Mesendoderm (in vitro differentiated cells): Measurements from ENCODE around the gene EFEMP1.

Source experiments
- DNase-seq: peaks from one replicate; pipeline ENCODE4 v3.0.0; 2013
- H2AK5ac ChIP-seq: 2 replicates; pipeline ENCODE4 v1.6.1; 2013; ENCODE audit warnings: low read length, inconsistent platforms
- H2BK120ac ChIP-seq: 2 replicates; pipeline ENCODE4 v1.6.1; 2013; ENCODE audit warnings: low read depth, mild to moderate bottlenecking, low read length, moderate library complexity, mixed read lengths
- H2BK15ac ChIP-seq: replicated peaks from 2 replicates; pipeline ENCODE4 v1.6.1; 2013; ENCODE audit warnings: low read depth, mild to moderate bottlenecking, moderate library complexity
- H2BK5ac ChIP-seq: 2 replicates; pipeline ENCODE4 v1.6.1; 2013; ENCODE audit warnings: low read length, inconsistent platforms
- H3K18ac ChIP-seq: 2 replicates; pipeline ENCODE4 v1.6.1; 2013; ENCODE audit warnings: mild to moderate bottlenecking, low read length, mixed read lengths
- H3K23ac ChIP-seq: one replicate; pipeline ENCODE4 v1.6.1; 2013; ENCODE audit warnings: low read length
- H3K27ac ChIP-seq: 2 replicates; pipeline ENCODE4 v1.5.1; 2013; ENCODE audit warnings: low read depth, mild to moderate bottlenecking, inconsistent platforms, low read length, moderate library complexity
- H3K27me3 ChIP-seq: 2 replicates; pipeline ENCODE4 v1.6.1; 2013; ENCODE audit warnings: low read length, control low read depth, mild to moderate bottlenecking, inconsistent platforms; ENCODE audit not compliant: insufficient read depth, poor library complexity
- H3K36me3 ChIP-seq: 2 replicates; pipeline ENCODE4 v1.6.1; 2013; ENCODE audit warnings: low read length, inconsistent platforms; ENCODE audit not compliant: control insufficient read depth, insufficient read depth
- H3K4ac ChIP-seq: one replicate; pipeline ENCODE4 v1.6.1; 2013; ENCODE audit warnings: low read depth, mild to moderate bottlenecking, low read length, moderate library complexity
- H3K4me1 ChIP-seq: 2 replicates; pipeline ENCODE4 v1.6.1; 2013; ENCODE audit warnings: low read depth, low read length, inconsistent platforms; ENCODE audit not compliant: control insufficient read depth
- H3K4me2 ChIP-seq: 2 replicates; pipeline ENCODE4 v1.6.1; 2013; ENCODE audit warnings: low read length
- H3K4me3 ChIP-seq: 2 replicates; pipeline ENCODE4 v1.5.1; 2013; ENCODE audit warnings: mild to moderate bottlenecking, low read length
- H3K56ac ChIP-seq: one replicate; pipeline ENCODE4 v1.6.1; 2013; ENCODE audit warnings: low read length
- H3K79me1 ChIP-seq: 2 replicates; pipeline ENCODE4 v1.6.1; 2013; ENCODE audit warnings: low read length, inconsistent platforms
- H3K79me2 ChIP-seq: 2 replicates; pipeline ENCODE4 v1.6.1; 2013; ENCODE audit warnings: mild to moderate bottlenecking, low read length; ENCODE audit not compliant: control insufficient read depth, insufficient read depth
- H3K9ac ChIP-seq: 2 replicates; pipeline ENCODE4 v1.6.1; 2013; ENCODE audit warnings: low read length, inconsistent platforms
- H4K5ac ChIP-seq: one replicate; pipeline ENCODE4 v1.6.1; 2013; ENCODE audit warnings: low read length
- H4K8ac ChIP-seq: one replicate; pipeline ENCODE4 v1.6.1; 2013; ENCODE audit warnings: low read depth, mild to moderate bottlenecking, control low read depth, low read length, moderate library complexity
- WGBS: extraction: QIAGEN DNeasy Blood & Tissue Kit; methylation state at CpG from one replicate; pipeline ENCODE4 v1.1.7; 2013; ENCODE audit warnings: low lambda C conversion rate, missing lambda C conversion rate; ENCODE audit not compliant: insufficient coverage; ENCODE audit errors: extremely low coverage; 5-methylcytosine and 5-hydroxymethylcytosine counted together

EFEMP1 gene

DNA sequence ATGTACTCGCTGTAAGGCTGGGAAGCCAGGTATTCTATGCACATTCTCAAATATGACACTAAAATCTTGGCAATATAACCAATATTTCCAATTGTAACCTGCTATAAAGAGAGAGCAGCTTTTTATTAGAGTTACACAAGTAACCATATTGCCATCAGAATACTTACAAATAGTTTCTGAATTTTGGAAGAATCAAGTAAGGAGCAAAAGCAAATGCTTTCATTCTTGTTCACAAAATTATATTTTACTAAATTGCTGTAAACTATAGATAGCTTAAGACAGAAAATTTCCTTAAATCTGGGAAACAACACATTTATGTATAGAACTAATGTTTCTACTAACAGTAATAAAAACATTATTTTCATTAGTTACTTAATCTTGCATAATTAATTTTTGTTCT, 77.2 kb downstream of the EFEMP1 start:
- no peak overlapping the region for H4K5ac ChIP-seq
- H3K23ac ChIP-seq: no peak overlapping the region
- no peak overlapping the region for H3K9ac ChIP-seq
- H3K18ac ChIP-seq: no peak overlapping the region
- no peak overlapping the region for H2BK5ac ChIP-seq
- H3K27me3 ChIP-seq: no peaks in the 10 kb centered on the region
- no peaks in the 10 kb centered on the region for H3K36me3 ChIP-seq
- H3K4me3 ChIP-seq: no peak overlapping the region
- H3K4me2 ChIP-seq: no peak overlapping the region
- no CpG with 5 or more reads among the region's 1 CpG for WGBS
- no peak overlapping the region for H2BK15ac ChIP-seq
- no peaks in the 10 kb centered on the region for H3K79me2 ChIP-seq
- DNase-seq: no peak
- H2BK120ac ChIP-seq: no peak overlapping the region
- H2AK5ac ChIP-seq: no peak overlapping the region
- no peak overlapping the region for H4K8ac ChIP-seq
- H3K79me1 ChIP-seq: no peaks in the 10 kb centered on the region
- no peak overlapping the region for H3K27ac ChIP-seq
- H3K56ac ChIP-seq: no peak overlapping the region
- no peaks in the 10 kb centered on the region for H3K4me1 ChIP-seq
- H3K4ac ChIP-seq: no peak overlapping the region

DNA sequence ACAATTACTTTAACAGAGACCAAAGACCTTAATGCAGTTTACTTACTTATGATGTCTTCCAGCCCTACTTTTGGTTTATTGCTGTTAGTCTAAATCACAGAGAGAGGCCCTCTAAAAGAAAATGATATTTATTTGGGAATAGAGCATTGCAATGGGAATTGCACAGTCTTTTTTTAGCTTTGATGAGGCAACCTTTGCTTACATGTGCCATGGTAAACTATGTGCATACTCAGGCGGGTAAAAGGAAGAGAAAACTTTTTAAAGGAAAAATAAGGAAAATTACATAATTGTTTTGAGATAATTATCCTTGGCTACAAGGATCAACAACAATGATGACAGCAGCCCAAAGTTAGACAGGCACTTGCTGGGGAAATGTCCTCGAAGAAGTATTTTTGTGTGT, 78.6 kb downstream of the EFEMP1 start:
- Histone ChIP-seq H3K4ac (no peak overlapping the region), H3K9ac (no peak overlapping the region), H3K4me2 (no peak overlapping the region), H3K27ac (no peak overlapping the region), H2BK15ac (no peak overlapping the region), H3K4me3 (no peak overlapping the region), H3K36me3 (no peaks in the 10 kb centered on the region), H4K5ac (no peak overlapping the region), H3K23ac (no peak overlapping the region), H3K56ac (no peak overlapping the region), H3K27me3 (no peaks in the 10 kb centered on the region), H3K4me1 (no peaks in the 10 kb centered on the region), H3K79me1 (no peaks in the 10 kb centered on the region), H3K79me2 (no peaks in the 10 kb centered on the region), H2BK120ac (no peak overlapping the region), H4K8ac (no peak overlapping the region), H2AK5ac (no peak overlapping the region), H2BK5ac (no peak overlapping the region), H3K18ac (no peak overlapping the region)
- DNase-seq: no peak
- WGBS: no CpG with 5 or more reads among the region's 2 CpGs

DNA sequence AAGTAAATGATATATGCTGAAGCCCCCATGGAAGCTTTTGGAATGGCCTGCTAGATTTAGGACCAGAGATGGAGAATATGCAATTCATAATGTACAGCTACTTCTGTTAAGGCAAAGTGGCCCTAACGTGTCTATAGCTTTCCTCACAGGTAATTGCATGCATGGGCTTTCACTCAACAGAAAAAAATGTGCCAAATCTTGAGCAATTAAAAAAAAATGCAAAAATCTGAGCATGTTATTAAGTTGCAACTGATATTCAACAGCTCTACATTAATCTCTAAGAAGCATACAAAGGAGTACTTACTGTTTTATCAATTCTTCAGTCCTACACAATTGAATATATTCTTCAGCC, 79.6 kb downstream of the EFEMP1 start:
- Histone ChIP-seq H3K79me2 (no peaks in the 10 kb centered on the region), H2BK15ac (no peak overlapping the region), H4K5ac (no peak overlapping the region), H3K79me1 (no peaks in the 10 kb centered on the region), H3K18ac (no peak overlapping the region), H3K23ac (no peak overlapping the region), H3K56ac (no peak overlapping the region), H3K27me3 (no peaks in the 10 kb centered on the region), H2AK5ac (no peak overlapping the region), H3K4me1 (no peaks in the 10 kb centered on the region), H3K27ac (no peak overlapping the region), H3K4me2 (no peak overlapping the region), H3K4me3 (no peak overlapping the region), H4K8ac (no peak overlapping the region), H3K9ac (no peak overlapping the region), H3K4ac (no peak overlapping the region), H2BK5ac (no peak overlapping the region), H3K36me3 (no peaks in the 10 kb centered on the region), H2BK120ac (no peak overlapping the region)
- WGBS: no CpG with 5 or more reads among the region's 1 CpG
- DNase-seq: no peak

DNA sequence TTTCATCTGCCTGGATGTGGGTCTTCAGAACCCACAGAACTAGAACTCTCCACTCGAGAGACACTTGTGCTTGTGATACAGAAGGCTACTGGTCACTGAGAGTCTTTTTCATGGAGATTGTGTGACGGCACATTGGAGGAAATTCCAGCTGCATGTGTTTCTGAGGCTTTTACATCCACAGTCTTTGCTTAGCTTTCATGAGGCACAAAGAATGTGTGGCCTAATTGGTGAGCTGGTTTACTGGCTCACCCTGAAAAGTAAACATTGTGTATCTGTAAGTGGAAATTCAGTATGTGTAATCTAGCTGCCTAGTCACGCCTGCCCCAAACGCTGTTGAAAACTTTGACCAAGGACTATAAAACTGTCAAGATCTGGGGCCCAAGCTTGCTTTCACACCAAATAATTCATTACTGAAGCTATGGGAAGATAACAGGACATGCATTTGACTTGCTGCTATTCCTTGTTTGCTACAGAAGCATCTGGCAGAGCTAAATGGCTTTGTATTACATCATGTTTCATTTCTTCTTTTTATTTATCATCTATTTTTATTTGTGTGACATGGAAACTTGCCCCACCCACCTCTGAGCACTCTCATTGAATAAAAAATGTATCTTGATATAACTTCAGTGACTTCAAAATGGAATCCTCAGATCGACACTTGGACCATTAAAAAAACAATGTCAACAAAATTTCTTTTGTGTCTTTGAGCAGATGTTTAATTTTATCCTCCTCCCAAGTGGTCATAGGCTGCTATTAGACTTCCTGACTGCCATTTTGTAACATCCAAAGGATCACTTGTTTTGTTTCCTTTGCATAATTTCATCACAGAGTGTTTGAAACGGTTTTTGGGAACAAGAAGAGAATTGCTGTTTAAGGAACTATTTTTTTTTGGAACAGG, 80.2 kb downstream of the EFEMP1 start:
- Histone ChIP-seq H3K4me3 (no peak overlapping the region), H3K36me3 (no peaks in the 10 kb centered on the region), H2AK5ac (no peak overlapping the region), H2BK120ac (no peak overlapping the region), H3K9ac (no peak overlapping the region), H3K27me3 (no peaks in the 10 kb centered on the region), H2BK15ac (no peak overlapping the region), H3K4ac (no peak overlapping the region), H3K4me2 (no peak overlapping the region), H3K79me2 (no peaks in the 10 kb centered on the region), H3K56ac (no peak overlapping the region), H3K27ac (peak overlapping the region; percentile 1), H3K79me1 (no peaks in the 10 kb centered on the region), H4K8ac (no peak overlapping the region), H4K5ac (no peak overlapping the region), H3K23ac (no peak overlapping the region), H3K18ac (no peak overlapping the region), H3K4me1 (no peaks in the 10 kb centered on the region), H2BK5ac (no peak overlapping the region)
- WGBS: no CpG with 5 or more reads among the region's 6 CpGs
- DNase-seq: no peak

DNA sequence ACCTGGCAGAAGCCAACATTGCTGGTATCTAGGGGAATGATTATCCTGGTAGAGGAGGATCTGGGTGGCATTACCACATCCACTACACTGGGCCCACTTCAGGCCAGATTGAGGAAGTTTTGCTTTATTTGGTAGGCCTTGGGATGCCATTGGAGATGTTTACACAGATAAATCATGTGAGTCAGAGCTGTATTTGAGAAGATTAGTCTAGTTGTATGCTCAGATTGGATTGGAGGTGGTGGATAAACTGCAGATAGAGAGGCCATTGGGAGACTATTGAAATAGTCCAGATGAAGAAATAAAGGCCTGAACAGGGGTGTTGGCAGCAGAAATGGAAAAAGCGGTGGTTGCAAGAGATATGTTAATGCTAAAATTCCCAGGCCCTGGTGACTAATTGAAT, 81.5 kb downstream of the EFEMP1 start:
- Histone ChIP-seq H2BK120ac (no peak overlapping the region), H3K4me2 (no peak overlapping the region), H3K27ac (no peak overlapping the region), H3K36me3 (no peaks in the 10 kb centered on the region), H3K18ac (no peak overlapping the region), H3K4me1 (no peaks in the 10 kb centered on the region), H4K8ac (no peak overlapping the region), H3K79me2 (no peaks in the 10 kb centered on the region), H2BK5ac (no peak overlapping the region), H2AK5ac (no peak overlapping the region), H3K27me3 (no peaks in the 10 kb centered on the region), H3K23ac (no peak overlapping the region), H2BK15ac (no peak overlapping the region), H3K4ac (no peak overlapping the region), H3K79me1 (no peaks in the 10 kb centered on the region), H3K4me3 (no peak overlapping the region), H4K5ac (no peak overlapping the region), H3K9ac (no peak overlapping the region), H3K56ac (no peak overlapping the region)
- no CpG with 5 or more reads among the region's 1 CpG for WGBS
- DNase-seq: no peak

DNA sequence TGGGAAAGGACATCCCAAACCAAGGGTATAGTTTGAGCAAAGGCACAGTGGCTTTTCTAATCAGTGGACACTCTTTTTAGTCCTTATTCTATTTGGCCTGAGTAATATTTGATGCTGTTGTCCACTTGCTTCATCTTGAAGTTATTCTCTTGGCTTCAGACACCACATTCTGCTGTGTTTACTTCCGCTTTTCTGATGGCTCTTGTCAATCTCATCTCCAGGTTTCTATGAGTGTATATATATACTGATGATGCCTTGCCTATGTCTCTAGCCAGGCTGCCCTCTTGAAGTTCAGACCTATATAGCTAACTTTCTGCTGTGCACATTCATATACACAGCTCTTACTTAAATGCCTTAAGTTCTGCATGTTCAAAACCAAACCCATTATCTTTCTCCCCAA, 83.1 kb downstream of the EFEMP1 start:
- no peaks in the 10 kb centered on the region for H3K27me3 ChIP-seq
- no peak overlapping the region for H2BK5ac ChIP-seq
- no peak overlapping the region for H3K56ac ChIP-seq
- H3K79me2 ChIP-seq: no peaks in the 10 kb centered on the region
- H3K4me3 ChIP-seq: no peak overlapping the region
- H3K9ac ChIP-seq: no peak overlapping the region
- no peaks in the 10 kb centered on the region for H3K79me1 ChIP-seq
- H3K4ac ChIP-seq: no peak overlapping the region
- no CpG with 5 or more reads among the region's 1 CpG for WGBS
- H4K5ac ChIP-seq: no peak overlapping the region
- no peaks in the 10 kb centered on the region for H3K4me1 ChIP-seq
- DNase-seq: no peak
- no peak overlapping the region for H3K27ac ChIP-seq
- H3K23ac ChIP-seq: no peak overlapping the region
- H2BK120ac ChIP-seq: no peak overlapping the region
- H3K18ac ChIP-seq: no peak overlapping the region
- no peak overlapping the region for H4K8ac ChIP-seq
- H3K36me3 ChIP-seq: no peaks in the 10 kb centered on the region
- no peak overlapping the region for H2AK5ac ChIP-seq
- no peak overlapping the region for H3K4me2 ChIP-seq
- H2BK15ac ChIP-seq: no peak overlapping the region
